Measurements from ENCODE around the gene ERCC6L2.

DNA sequence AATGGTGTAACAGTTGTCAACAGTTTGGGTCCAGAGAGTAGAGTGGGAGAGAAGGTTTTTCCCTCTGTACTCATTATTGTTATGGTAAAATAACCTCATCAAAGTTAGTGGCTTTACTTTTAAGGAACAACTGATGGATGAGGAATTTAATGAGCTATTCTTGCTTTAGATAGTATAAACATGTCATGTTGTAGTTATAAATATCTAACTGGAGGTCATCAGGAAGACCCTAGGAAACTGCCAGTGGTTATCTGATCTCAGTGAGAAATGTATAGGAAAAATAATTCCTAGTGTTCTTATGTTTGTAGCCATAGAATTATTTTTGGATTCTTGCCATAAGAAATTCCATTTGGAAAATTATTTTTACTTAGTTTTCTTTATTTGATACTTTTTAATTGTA is 4.1 kb downstream of the ERCC6L2 start:
- TF ChIP-seq POLR2AphosphoS5 (IDR thresholded peaks at IDR 0.05; ENCODE audit: borderline replicate concordance, low read depth, low read length) = no peak
- no peak for TF ChIP-seq EZH2 (IDR thresholded peaks at IDR 0.05)
- TF ChIP-seq FOXP2 (optimal IDR thresholded peaks at IDR 0.05; ENCODE audit: control extremely low read depth, extremely low read length, insufficient read depth) = no peak
